NCI-H128 (cell line): ENCODE measurements around the gene CYBB.

ENCODE experiments used
- DNase-seq: peaks from one replicate; lab custom pipeline; 2025; ENCODE audit not compliant: unreplicated experiment; lab: John Stamatoyannopoulos, UW

The CYBB gene

GRCh38 chrX:37834937-37835336 lies 55.1 kb downstream of the CYBB start:
- DNase-seq = no peak

GRCh38 chrX:37840931-37841330 lies 61.1 kb downstream of the CYBB start:
- DNase-seq = no peak

- no peak for DNase-seq
Measured at GRCh38 chrX:37844622-37845021, 64.8 kb downstream of the CYBB start.

GRCh38 chrX:37846141-37846540 lies 66.3 kb downstream of the CYBB start:
- no peak for DNase-seq

- no peak for DNase-seq
Measured at GRCh38 chrX:37846558-37846933, 66.7 kb downstream of the CYBB start.

- peak; percentile 70 for DNase-seq
Measured at GRCh38 chrX:37846934-37847732, 67.3 kb downstream of the CYBB start, which contains the start of gene DYNLT3. TSS of gene DYNLT3 (minus strand) at chrX:37847571. CDS start at chrX:37847510, 61 bp downstream.

GRCh38 chrX:37847733-37848197 lies 67.9 kb downstream of the CYBB start:
- no peak for DNase-seq

GRCh38 chrX:37854148-37854547 lies 74.3 kb downstream of the CYBB start:
- no peak for DNase-seq

- no peak for DNase-seq
Measured at GRCh38 chrX:37854748-37855147, 74.9 kb downstream of the CYBB start.

GRCh38 chrX:37860721-37861120 lies 80.9 kb downstream of the CYBB start:
- no peak for DNase-seq

GRCh38 chrX:37862851-37863250 lies 83.0 kb downstream of the CYBB start:
- DNase-seq = no peak
